Transverse colon (tissue), 4 donors: ENCODE data around the gene YPEL2.

Experiments
- CTCF ChIP-seq, 5 experiments: fragments of 200-600 bp in 3 of 5; fragments of 450-650 bp in 2 of 5; sonication (generic) in 3 of 5; IDR thresholded peaks; 1 replicate in 2 of 5; 2 replicates in 3 of 5; pipeline ENCODE4 v1.5.1; 2016 to 2017; ENCODE audit warnings: antibody characterized with exemption in 5 of 5, inconsistent platforms in 3 of 5, mild to moderate bottlenecking in 2 of 5, moderate library complexity in 1 of 5
- EP300 ChIP-seq: sonication (generic); formaldehyde crosslinking; IDR thresholded peaks from one replicate; pipeline ENCODE4 v1.6.1; 2017; ENCODE audit warnings: antibody characterized with exemption, low read depth
- POLR2A ChIP-seq: fragments of 450-650 bp; IDR thresholded peaks from one replicate; pipeline ENCODE4 v1.6.1; 2016; ENCODE audit warnings: antibody characterized with exemption, mild to moderate bottlenecking, moderate library complexity
- POLR2AphosphoS5 ChIP-seq, 3 donors: sonication (generic); formaldehyde crosslinking; IDR thresholded peaks; one replicate each; pipeline ENCODE4 v1.6.1; 2016; ENCODE audit warnings: antibody characterized with exemption in 3 of 3

- TF ChIP-seq CTCF (IDR thresholded peaks at IDR 0.05), result no peak
- TF ChIP-seq EP300, result no peak
- no peak for TF ChIP-seq POLR2A
- peak in 2 of 3 donors; percentile 13 to 26 for TF ChIP-seq POLR2AphosphoS5 (IDR thresholded peaks at IDR 0.05)
These were observed 96.0 kb downstream of the YPEL2 start for GRCh38 chr17:59427425-59427921.
